B cell (primary cell): ENCODE results near the gene SRXN1. TPM values are rescaled to one million over a fixed set of nuclear protein-coding genes. Genes with fewer than 3 reads are reported as not detected.

Experiments used
- ATAC-seq: fragments of 200-7000 bp; cut with Tn5 transposase; one replicate; pipeline ENCODE4 v1.10.0; 2021; ENCODE audit warnings: low read depth, mild to moderate bottlenecking, moderate number of reproducible peaks, moderate library complexity
- CTCF ChIA-PET: fragments of 350-600 bp; sonication (Branson Sonifier 250); formaldehyde crosslinking; loops from one replicate; lab custom pipeline; 2021; ENCODE audit warnings: antibody characterized with exemption, inconsistent platforms; lab: Charles Lee
- POLR2A ChIA-PET: fragments of 350-600 bp; sonication (Branson Sonifier 250); formaldehyde crosslinking; loops from one replicate; lab custom pipeline; 2021; ENCODE audit warnings: antibody characterized with exemption; lab: Charles Lee
- DNase-seq: peaks from one replicate; pipeline ENCODE4 v3.0.0; 2013
- H2AFZ ChIP-seq: 2 replicates; pipeline ENCODE4 v1.6.1; 2012; ENCODE audit warnings: mild to moderate bottlenecking, low read depth, low read length; ENCODE audit not compliant: insufficient read depth, poor library complexity, severe bottlenecking
- H3K27ac ChIP-seq, 2 donors: 1 replicate in 1 of 2; 2 replicates in 1 of 2; pipeline ENCODE4 v1.5.1; 2012 to 2013; ENCODE audit warnings: low read length in 2 of 2, mild to moderate bottlenecking in 2 of 2, moderate library complexity in 1 of 2
- H3K27me3 ChIP-seq, 4 experiments: fragments of 200-600 bp in 1 of 4; sonication (generic) in 1 of 4; replicated peaks in 1 of 4; 1 replicate in 2 of 4; 2 replicates in 2 of 4; pipeline versions ENCODE4 v1.6.1 to v1.7.0; 2013 to 2016; ENCODE audit warnings: low read length in 3 of 4, mild to moderate bottlenecking in 2 of 4, mixed read lengths in 1 of 4, moderate library complexity in 1 of 4; ENCODE audit not compliant: insufficient read depth in 4 of 4, control insufficient read depth in 3 of 4; ENCODE audit errors: control extremely low read depth in 1 of 4
- H3K36me3 ChIP-seq, 2 experiments: replicated peaks in 1 of 2; 1 replicate in 1 of 2; 2 replicates in 1 of 2; pipeline versions ENCODE4 v1.6.1 to v1.7.1; 2013; ENCODE audit warnings: low read length in 1 of 2; ENCODE audit not compliant: insufficient read depth in 2 of 2, control insufficient read depth in 1 of 2; ENCODE audit errors: control extremely low read depth in 1 of 2, extremely low read depth in 1 of 2
- H3K4me1 ChIP-seq, 2 donors: fragments of 200-600 bp in 1 of 2; sonication (generic) in 1 of 2; 1 replicate in 1 of 2; 2 replicates in 1 of 2; pipeline versions ENCODE4 v1.5.1 to v1.6.1; 2013 to 2017; ENCODE audit warnings: low read length in 2 of 2; ENCODE audit not compliant: control insufficient read depth in 2 of 2, insufficient read depth in 2 of 2
- H3K4me2 ChIP-seq: replicated peaks from 2 replicates; pipeline ENCODE3; 2012; ENCODE audit warnings: mild to moderate bottlenecking, low read depth, low read length; ENCODE audit not compliant: poor library complexity, severe bottlenecking
- H3K4me3 ChIP-seq, 5 experiments: fragments of 200-600 bp in 1 of 5; sonication (generic) in 1 of 5; 1 replicate in 3 of 5; 2 replicates in 2 of 5; pipeline versions ENCODE4 v1.5.1 to v1.7.0; 2011 to 2016; ENCODE audit warnings: low read length in 4 of 5, mild to moderate bottlenecking in 4 of 5, low read depth in 2 of 5, control low read depth in 1 of 5, moderate library complexity in 1 of 5; ENCODE audit not compliant: insufficient read depth in 1 of 5; ENCODE audit errors: control extremely low read depth in 1 of 5, extremely low read depth in 1 of 5
- H3K79me2 ChIP-seq: fragments of 200-600 bp; sonication (generic); one replicate; pipeline ENCODE4 v1.6.0; 2016; ENCODE audit warnings: low read length; ENCODE audit not compliant: control insufficient read depth, insufficient read depth
- H3K9ac ChIP-seq: fragments of 200-600 bp; sonication (generic); 2 replicates; pipeline ENCODE4 v1.6.1; 2017; ENCODE audit warnings: mild to moderate bottlenecking, low read length, moderate library complexity
- H3K9me3 ChIP-seq, 3 donors: one replicate each; pipeline versions ENCODE4 v1.6.1 to v1.7.1; 2013; ENCODE audit warnings: low read length in 2 of 3; ENCODE audit not compliant: control insufficient read depth in 2 of 3, insufficient read depth in 1 of 3; ENCODE audit errors: control extremely low read depth in 1 of 3
- H4K20me1 ChIP-seq: 2 replicates; pipeline ENCODE4 v1.6.0; 2012; ENCODE audit warnings: mild to moderate bottlenecking, low read length; ENCODE audit not compliant: insufficient read depth, control insufficient read depth, poor library complexity, severe bottlenecking
- H3K27ac Mint-ChIP-seq: one replicate; pipeline ENCODE4 v1.8.0; 2021; ENCODE audit warnings: mixed read lengths
- H3K27me3 Mint-ChIP-seq: one replicate; pipeline ENCODE4 v1.8.0; 2021; ENCODE audit warnings: mixed read lengths
- H3K4me1 Mint-ChIP-seq: one replicate; pipeline ENCODE4 v1.8.0; 2021; ENCODE audit warnings: mixed read lengths
- H3K4me3 Mint-ChIP-seq: one replicate; pipeline ENCODE4 v1.8.0; 2021; ENCODE audit warnings: mixed read lengths
- H3K9me3 Mint-ChIP-seq: one replicate; pipeline ENCODE4 v1.8.0; 2022; ENCODE audit warnings: mixed read lengths; ENCODE audit not compliant: insufficient read depth
- EZH2 ChIP-seq: IDR thresholded peaks from 2 replicates; pipeline ENCODE4 v1.6.1; 2012; ENCODE audit warnings: borderline replicate concordance, low read depth, mild to moderate bottlenecking, moderate library complexity, low read length; ENCODE audit not compliant: insufficient read depth, poor library complexity, severe bottlenecking
- WGBS: methylation state at CpG from one replicate; pipeline ENCODE4 v1.1.5; 2013; ENCODE audit warnings: missing lambda C conversion rate; ENCODE audit not compliant: insufficient coverage; 5-methylcytosine and 5-hydroxymethylcytosine counted together
- intact Hi-C: fragments of 100-400 bp; cut with micrococcal nuclease; formaldehyde crosslinking; loops from one replicate; pipeline ENCODE4 v1.10.0; 2022
- polyA plus RNA-seq: library from polyadenylated mRNA; depleted of rRNA; stranded (reverse); fragments of >200 nt; gene quantifications from 2 replicates; pipeline ENCODE4 v1.2.3, GENCODE V29; 2012
- total RNA-seq, 2 donors: library from RNA; stranded (reverse); fragments of 120-200 nt in 1 of 2; gene quantifications; 1 replicate in 1 of 2; 2 replicates in 1 of 2; pipeline versions ENCODE4 v1.2.3 to v1.2.4, GENCODE V29; 2013 to 2022
- TF ChIP-seq, protein P1 (sequence below): fragments of 200-600 bp; IDR thresholded peaks from one replicate; pipeline ENCODE4 v1.8.0; 2022; ENCODE audit warnings: antibody characterized with exemption, mild to moderate bottlenecking

Gene SRXN1
- total and polyA plus RNA-seq, 2 donors (not counting 1 experiment from before 2014, with no cell fraction given), result 1.3 to 4.5 TPM

DNA sequence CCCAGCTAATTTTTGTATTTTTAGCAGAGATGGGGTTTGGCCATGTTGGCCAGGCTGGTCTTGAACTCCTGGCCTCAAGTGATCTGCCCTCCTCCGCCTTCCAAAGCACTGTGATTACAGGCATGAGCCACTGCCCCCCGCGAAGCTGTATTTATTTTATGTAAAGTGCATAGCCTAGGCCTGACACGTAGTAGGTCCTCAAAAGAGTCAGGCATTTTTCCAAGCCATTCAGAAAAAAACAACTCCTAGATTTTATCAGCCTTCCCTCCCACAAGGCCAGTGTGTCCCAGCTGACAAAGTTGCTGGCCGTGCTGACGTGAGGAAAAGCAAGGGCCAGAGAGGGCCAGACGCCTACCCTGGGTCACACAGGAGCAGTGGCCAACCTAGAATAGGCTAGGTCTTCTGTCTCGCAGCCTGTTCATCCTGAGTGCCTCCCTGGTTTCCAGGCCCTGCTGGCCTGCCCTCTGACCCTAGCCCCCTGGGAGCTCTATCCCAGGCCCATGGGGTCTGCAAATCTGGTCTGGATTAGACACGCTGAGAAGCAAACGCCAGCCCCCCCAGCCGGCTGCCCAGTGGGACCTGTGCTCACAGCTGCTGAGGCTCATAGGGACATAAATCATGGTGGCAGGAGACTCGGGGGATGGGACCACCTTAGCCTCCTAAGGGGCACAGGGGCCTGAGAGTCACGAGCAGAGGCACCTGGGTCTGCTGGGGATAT lies 54.7 kb downstream of the SRXN1 start:
- Histone ChIP-seq H2AFZ (no peak overlapping the region), H3K9me3 (peaks cover 0 to 7% (median 0%) of the 10 kb centered on the region in 3 donors), H3K4me2 (no peak overlapping the region), H3K36me3 (no peaks in the 10 kb centered on the region), H4K20me1 (no peaks in the 10 kb centered on the region), H3K27me3 (peaks cover 0 to 4% (median 0%) of the 10 kb centered on the region in 4 experiments), H3K9ac (no peak overlapping the region), H3K4me1 (no peaks in the 10 kb centered on the region), H3K79me2 (no peaks in the 10 kb centered on the region), H3K27ac (no peak overlapping the region), H3K4me3 (no peak overlapping the region)
- Mint-ChIP-seq H3K9me3 (no peaks in the 10 kb centered on the region), H3K27ac (no peak overlapping the region), H3K4me3 (no peak overlapping the region), H3K27me3 (peaks cover 14% of the 10 kb centered on the region), H3K4me1 (no peaks in the 10 kb centered on the region)
- DNase-seq (no peak), ATAC-seq (no peak)
- ChIA-PET CTCF (no interaction called here), POLR2A (no interaction called here)
- intact Hi-C loops, result no loop called here
- TF ChIP-seq, protein P1, sequence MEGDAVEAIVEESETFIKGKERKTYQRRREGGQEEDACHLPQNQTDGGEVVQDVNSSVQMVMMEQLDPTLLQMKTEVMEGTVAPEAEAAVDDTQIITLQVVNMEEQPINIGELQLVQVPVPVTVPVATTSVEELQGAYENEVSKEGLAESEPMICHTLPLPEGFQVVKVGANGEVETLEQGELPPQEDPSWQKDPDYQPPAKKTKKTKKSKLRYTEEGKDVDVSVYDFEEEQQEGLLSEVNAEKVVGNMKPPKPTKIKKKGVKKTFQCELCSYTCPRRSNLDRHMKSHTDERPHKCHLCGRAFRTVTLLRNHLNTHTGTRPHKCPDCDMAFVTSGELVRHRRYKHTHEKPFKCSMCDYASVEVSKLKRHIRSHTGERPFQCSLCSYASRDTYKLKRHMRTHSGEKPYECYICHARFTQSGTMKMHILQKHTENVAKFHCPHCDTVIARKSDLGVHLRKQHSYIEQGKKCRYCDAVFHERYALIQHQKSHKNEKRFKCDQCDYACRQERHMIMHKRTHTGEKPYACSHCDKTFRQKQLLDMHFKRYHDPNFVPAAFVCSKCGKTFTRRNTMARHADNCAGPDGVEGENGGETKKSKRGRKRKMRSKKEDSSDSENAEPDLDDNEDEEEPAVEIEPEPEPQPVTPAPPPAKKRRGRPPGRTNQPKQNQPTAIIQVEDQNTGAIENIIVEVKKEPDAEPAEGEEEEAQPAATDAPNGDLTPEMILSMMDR, result no peak
- 83% methylated on average over 13 of the region's 13 CpGs for WGBS

DNA sequence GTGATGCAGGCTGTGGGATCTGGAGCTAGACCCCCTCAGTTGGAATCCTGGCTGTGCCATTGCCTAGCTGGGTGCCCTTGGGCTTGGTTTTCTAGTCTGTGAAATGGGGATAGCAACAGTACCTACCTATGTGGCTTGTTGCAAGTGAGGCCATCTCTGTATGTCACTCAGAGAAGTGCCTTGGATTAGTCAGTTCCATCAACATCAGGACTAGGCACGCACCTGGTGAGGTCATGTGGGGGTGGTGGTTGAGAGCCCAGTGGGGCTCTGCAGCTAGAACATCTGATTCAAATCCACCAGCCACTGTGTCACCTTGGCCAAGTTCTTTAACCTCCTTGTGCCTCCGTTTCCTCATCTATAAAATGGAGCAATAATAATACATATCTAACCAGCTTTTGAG lies 55.4 kb downstream of the SRXN1 start:
- Mint-ChIP-seq H3K4me1 (no peaks in the 10 kb centered on the region), H3K27ac (no peak overlapping the region), H3K4me3 (no peak overlapping the region), H3K9me3 (no peaks in the 10 kb centered on the region), H3K27me3 (peaks cover 16% of the 10 kb centered on the region)
- no peaks in the 10 kb centered on the region for H3K4me1 ChIP-seq
- H3K4me3 ChIP-seq, result no peak overlapping the region
- intact Hi-C loops, result no loop called here
- ChIA-PET POLR2A (no interaction called here), CTCF (no interaction called here)
- H3K9me3 ChIP-seq, result peaks cover 0 to 7% (median 0%) of the 10 kb centered on the region in 3 donors
- H4K20me1 ChIP-seq, result no peaks in the 10 kb centered on the region
- no peak overlapping the region for H3K9ac ChIP-seq
- H3K27ac ChIP-seq, result no peak overlapping the region
- DNase-seq (no peak), ATAC-seq (no peak)
- no peaks in the 10 kb centered on the region for H3K79me2 ChIP-seq
- peaks cover 0 to 4% (median 0%) of the 10 kb centered on the region in 4 experiments for H3K27me3 ChIP-seq
- TF ChIP-seq, protein P1, result no peak
- TF ChIP-seq EZH2, result no peak
- no peaks in the 10 kb centered on the region for H3K36me3 ChIP-seq
- H3K4me2 ChIP-seq, result no peak overlapping the region
- WGBS, result 60% methylated on average over 1 of the region's 2 CpGs
- H2AFZ ChIP-seq, result no peak overlapping the region

Other genes with a start within 250 kb of the SRXN1 start
- 117 and 135 TPM in 2 replicates for gene RBCK1, start 244.9 kb downstream of the SRXN1 start, total RNA-seq
- 110 and 128 TPM in 2 replicates for gene RBCK1, start 244.9 kb downstream of the SRXN1 start, polyA plus RNA-seq
- 37.9 and 40.0 TPM in 2 replicates for gene TBC1D20, start 190.7 kb downstream of the SRXN1 start, total RNA-seq
- 28.0 and 31.7 TPM in 2 replicates for gene TBC1D20, start 190.7 kb downstream of the SRXN1 start, polyA plus RNA-seq
- gene CSNK2A1, start 109.4 kb downstream of the SRXN1 start, total RNA-seq, result 125 and 135 TPM in 2 replicates
- 28.3 and 33.6 TPM in 2 replicates for gene CSNK2A1, start 109.4 kb downstream of the SRXN1 start, polyA plus RNA-seq
- gene TCF15, start 42.9 kb downstream of the SRXN1 start, total RNA-seq, result not detected in 2 replicates
- gene TCF15, start 42.9 kb downstream of the SRXN1 start, polyA plus RNA-seq, result not detected in 2 replicates
- gene SCRT2, start 22.6 kb upstream of the SRXN1 start, total RNA-seq, result not detected in 2 replicates
- not detected in 2 replicates for gene SCRT2, start 22.6 kb upstream of the SRXN1 start, polyA plus RNA-seq
- not detected in 2 replicates for gene SLC52A3, start 115.3 kb upstream of the SRXN1 start, total RNA-seq
- not detected in 2 replicates for gene SLC52A3, start 115.3 kb upstream of the SRXN1 start, polyA plus RNA-seq
- gene FAM110A, start 180.5 kb upstream of the SRXN1 start, total RNA-seq, result 18.4 and 19.6 TPM in 2 replicates
- gene FAM110A, start 180.5 kb upstream of the SRXN1 start, polyA plus RNA-seq, result 14.8 and 15.6 TPM in 2 replicates